Cardiac atrium fibroblast (primary cell): ENCODE results near the gene PPP3CA. TPM values are rescaled to one million over a fixed set of nuclear protein-coding genes. Genes with fewer than 3 reads are reported as not detected.

Experiments
- total RNA-seq: library from RNA; depleted of rRNA; stranded (reverse); fragments of >200 nt; gene quantifications from 2 replicates; pipeline ENCODE4 v1.2.3, GENCODE V29; 2015

Gene PPP3CA
- 24.6 and 30.3 TPM in 2 replicates for total RNA-seq

GRCh38 chr4:101347267-101347556 is at the start of gene PPP3CA:
Gene PPP3CA, minus strand, starts transcription at chr4:101347526.

